A549 (cell line): Measurements from ENCODE around the gene LYRM2. TPM values are rescaled to one million over a fixed set of nuclear protein-coding genes. Genes with fewer than 3 reads are reported as not detected.

Source experiments
- ATAC-seq, 2 experiments: fragments of 200-7000 bp in 1 of 2; fragments of >200 bp in 1 of 2; cut with Nextera tagmentation in 1 of 2; cut with Tn5 transposase in 1 of 2; 3 replicates each; pipeline versions ENCODE4 v1.8.0 to v1.9.1; 2018 to 2020; ENCODE audit warnings: mild to moderate bottlenecking in 1 of 2, moderate library complexity in 1 of 2
- CTCF ChIA-PET: fragments of 300-600 bp; sonication (Branson Sonifier 250); formaldehyde crosslinking; extraction: SDS; loops from one replicate; lab custom pipeline; 2021; ENCODE audit warnings: antibody characterized with exemption, inconsistent platforms; lab: Yijun Ruan, JAX
- POLR2A ChIA-PET: fragments of 350-600 bp; formaldehyde crosslinking; extraction: SDS; loops from one replicate; lab custom pipeline; 2021; ENCODE audit warnings: antibody characterized with exemption, inconsistent platforms; lab: Yijun Ruan, JAX
- DNase-seq, 2 experiments: peaks; one replicate each; pipeline versions ENCODE4 v3.0.0 to v3.0.0-alpha.2; 2011 to 2016; ENCODE audit warnings: low read depth in 1 of 2, low spot score in 1 of 2
- FAIRE-seq: peaks from 2 replicates; lab custom pipeline; 2011; peaks lifted over from hg19 to GRCh38; lab: Jason Lieb, UNC
- H3K27ac ChIP-seq, 2 experiments: fragments of >200 bp; sonication (Bioruptor Twin); formaldehyde crosslinking; 3 replicates each; pipeline ENCODE4 v1.5.1; 2016 to 2017
- H3K4me1 ChIP-seq: fragments of >200 bp; sonication (Bioruptor Twin); formaldehyde crosslinking; 3 replicates; pipeline ENCODE4 v1.6.1; 2016
- H3K4me2 ChIP-seq: fragments of >200 bp; sonication (Bioruptor Twin); formaldehyde crosslinking; 3 replicates; pipeline ENCODE4 v1.6.1; 2016
- H3K4me3 ChIP-seq: fragments of >200 bp; sonication (Bioruptor Twin); formaldehyde crosslinking; 3 replicates; pipeline ENCODE4 v1.5.1; 2016
- H3K9me3 ChIP-seq: fragments of >200 bp; sonication (Bioruptor Twin); formaldehyde crosslinking; 3 replicates; pipeline ENCODE4 v1.6.1; 2016
- ATOH8 ChIP-seq: fragments of 250-450 bp; sonication (Bioruptor Pico); IDR thresholded peaks from 2 replicates; pipeline ENCODE4 v1.5.0; 2020; ENCODE audit warnings: low read depth, mild to moderate bottlenecking, moderate library complexity
- EHF ChIP-seq: fragments of 250-450 bp; sonication (Bioruptor Pico); IDR thresholded peaks from 2 replicates; pipeline ENCODE4 v1.5.0; 2020; ENCODE audit warnings: mild to moderate bottlenecking
- FOSL2 ChIP-seq, 2 experiments: fragments of 450-650 bp in 1 of 2; fragments of >200 bp in 1 of 2; sonication (Bioruptor Twin) in 1 of 2; formaldehyde crosslinking; IDR thresholded peaks; 2 replicates each; pipeline versions ENCODE4 v1.5.0 to v1.6.1; 2016 to 2020; ENCODE audit warnings: mild to moderate bottlenecking in 1 of 2, moderate library complexity in 1 of 2
- FOXS1 ChIP-seq: fragments of 250-450 bp; sonication (Bioruptor Pico); IDR thresholded peaks from 2 replicates; pipeline ENCODE4 v1.5.0; 2020; ENCODE audit warnings: mild to moderate bottlenecking, moderate library complexity
- GATA3 ChIP-seq: IDR thresholded peaks from 2 replicates; pipeline ENCODE4 v1.6.1; 2012; ENCODE audit warnings: borderline replicate concordance
- HDAC2 ChIP-seq: fragments of 200-600 bp; sonication (generic); IDR thresholded peaks from 2 replicates; pipeline ENCODE4 v1.6.1; 2016
- JUN ChIP-seq, 2 experiments: fragments of >200 bp; sonication (Bioruptor Twin); formaldehyde crosslinking; IDR thresholded peaks; 2 replicates in 1 of 2; 3 replicates in 1 of 2; pipeline ENCODE4 v1.6.1; 2016 to 2017
- JUNB ChIP-seq: fragments of >200 bp; sonication (Bioruptor Twin); formaldehyde crosslinking; IDR thresholded peaks from 2 replicates; pipeline ENCODE4 v1.6.1; 2016
- MAZ ChIP-seq: fragments of 150-350 bp; IDR thresholded peaks from 2 replicates; pipeline ENCODE4 v1.6.1; 2014; ENCODE audit warnings: antibody characterized with exemption, low read depth, low read length, borderline replicate concordance
- NFE2L2 ChIP-seq: fragments of 150-350 bp; conservative IDR thresholded peaks from 2 replicates; pipeline ENCODE4 v1.6.1; 2014; ENCODE audit warnings: low read length
- PBX3 ChIP-seq: IDR thresholded peaks from 2 replicates; pipeline ENCODE4 v1.6.1; 2012
- PHF8 ChIP-seq: fragments of 200-600 bp; sonication (generic); IDR thresholded peaks from 2 replicates; pipeline ENCODE4 v1.6.1; 2016; ENCODE audit warnings: low read depth, mild to moderate bottlenecking, antibody characterized with exemption, moderate library complexity, borderline replicate concordance
- RAD21 ChIP-seq, 2 experiments: fragments of >200 bp in 1 of 2; sonication (Bioruptor Twin) in 1 of 2; formaldehyde crosslinking in 1 of 2; IDR thresholded peaks in 1 of 2; conservative IDR thresholded peaks in 1 of 2; 2 replicates in 1 of 2; 3 replicates in 1 of 2; pipeline ENCODE4 v1.6.1; 2012 to 2018; ENCODE audit warnings: inconsistent platforms in 1 of 2
- RARB ChIP-seq: fragments of 250-450 bp; sonication (Bioruptor Pico); IDR thresholded peaks from 2 replicates; pipeline ENCODE4 v1.8.0; 2021; ENCODE audit warnings: mild to moderate bottlenecking, moderate library complexity
- RCOR1 ChIP-seq: fragments of 150-350 bp; IDR thresholded peaks from 2 replicates; pipeline ENCODE4 v1.6.1; 2014; ENCODE audit warnings: antibody characterized with exemption, low read length, low read depth
- REST ChIP-seq: fragments of 200-600 bp; sonication (generic); IDR thresholded peaks from 2 replicates; pipeline ENCODE4 v1.6.1; 2016; ENCODE audit warnings: antibody characterized with exemption, mild to moderate bottlenecking, moderate library complexity
- RFX5 ChIP-seq: fragments of 450-650 bp; IDR thresholded peaks from 2 replicates; pipeline ENCODE4 v1.7.1; 2014; ENCODE audit warnings: antibody characterized with exemption, mild to moderate bottlenecking, moderate library complexity
- SREBF2 ChIP-seq: fragments of 450-650 bp; IDR thresholded peaks from 2 replicates; pipeline ENCODE4 v1.6.1; 2014; ENCODE audit warnings: mild to moderate bottlenecking, moderate library complexity
- WGBS: methylation state at CpG from one replicate; pipeline ENCODE4 v1.1.6; 2017; ENCODE audit errors: missing lambda C conversion rate; 5-methylcytosine and 5-hydroxymethylcytosine counted together
- polyA plus RNA-seq, 4 experiments: library from polyadenylated mRNA; depleted of rRNA in 3 of 4; stranded (reverse); fragments of >200 nt; fragmentation: RNase III in 1 of 4; extraction: RNeasy Plus Mini Kit Qiagen cat#74134 plus additional on column Dnase treatment in 1 of 4; gene quantifications; 2 replicates in 3 of 4; 3 replicates in 1 of 4; pipeline ENCODE4 v1.2.3, GENCODE V29; 2011 to 2017
- TF ChIP-seq, protein P1 (sequence below): fragments of >200 bp; sonication (Bioruptor Twin); formaldehyde crosslinking; IDR thresholded peaks from 3 replicates; pipeline ENCODE4 v1.6.1; 2016

LYRM2 gene
- polyA plus RNA-seq, 2 of the 4 experiments (the other 2 are of a cell fraction) = 33.2 to 56.0 TPM

DNA sequence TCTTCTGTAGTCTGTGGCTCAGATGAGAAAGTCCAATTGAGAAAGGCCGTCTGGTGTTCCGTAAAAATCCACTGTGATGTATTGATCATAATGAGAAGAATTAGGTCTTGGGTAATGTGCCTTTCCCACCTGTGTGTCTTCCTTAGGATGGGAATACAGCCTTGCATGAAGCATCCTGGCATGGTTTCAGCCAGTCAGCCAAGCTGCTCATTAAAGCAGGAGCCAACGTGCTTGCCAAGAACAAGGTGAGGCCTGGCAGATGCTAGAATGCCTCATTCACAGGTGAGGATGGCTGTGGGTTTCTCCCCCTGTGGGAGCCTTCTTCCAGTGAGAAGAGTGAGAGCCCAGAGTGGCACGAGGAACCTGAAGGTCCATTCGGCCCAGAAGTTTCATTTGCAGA is 32.7 kb downstream of the LYRM2 start:
- Histone ChIP-seq H3K9me3 (no peaks in the 10 kb centered on the region), H3K4me2 (no peak overlapping the region), H3K4me1 (no peaks in the 10 kb centered on the region), H3K27ac (no peak overlapping the region), H3K4me3 (no peak overlapping the region)
- DNase-seq (no peak), ATAC-seq (no peak), FAIRE-seq (no peak)
- WGBS = 55% methylated on average over 4 of the region's 5 CpGs
- ChIA-PET POLR2A (no interaction called here), CTCF (interaction anchor here (0.6 kb wide), 1 partner anchor 234 kb away, joined by 3 read pairs; no protein-coding TSS in a partner anchor)
- TF ChIP-seq FOSL2 (IDR thresholded peaks at IDR 0.05) (no peak), FOSL2 (CRISPR knock-in tag; IDR thresholded peaks at IDR 0.05) (no peak), GATA3 (no peak), MAZ (no peak), EHF (CRISPR knock-in tag) (no peak), JUNB (no peak), NFE2L2 (no peak), JUN (IDR thresholded peaks at IDR 0.05) (no peak), PHF8 (no peak), RCOR1 (no peak), SREBF2 (no peak), RARB (CRISPR knock-in tag) (no peak), ATOH8 (CRISPR knock-in tag) (no peak), FOXS1 (CRISPR knock-in tag) (no peak), REST (no peak), RAD21 (conservative IDR thresholded peaks at IDR 0.05 in 1 of 2, IDR thresholded peaks at IDR 0.05 in 1 of 2) (no peak)
- TF ChIP-seq, protein P1, sequence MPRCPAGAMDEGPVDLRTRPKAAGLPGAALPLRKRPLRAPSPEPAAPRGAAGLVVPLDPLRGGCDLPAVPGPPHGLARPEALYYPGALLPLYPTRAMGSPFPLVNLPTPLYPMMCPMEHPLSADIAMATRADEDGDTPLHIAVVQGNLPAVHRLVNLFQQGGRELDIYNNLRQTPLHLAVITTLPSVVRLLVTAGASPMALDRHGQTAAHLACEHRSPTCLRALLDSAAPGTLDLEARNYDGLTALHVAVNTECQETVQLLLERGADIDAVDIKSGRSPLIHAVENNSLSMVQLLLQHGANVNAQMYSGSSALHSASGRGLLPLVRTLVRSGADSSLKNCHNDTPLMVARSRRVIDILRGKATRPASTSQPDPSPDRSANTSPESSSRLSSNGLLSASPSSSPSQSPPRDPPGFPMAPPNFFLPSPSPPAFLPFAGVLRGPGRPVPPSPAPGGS = no peak

GRCh38 chr6:89604653-89605052 is 33.9 kb downstream of the LYRM2 start:
- no peak for FAIRE-seq
- H3K4me3 ChIP-seq = no peak overlapping the region
- ChIA-PET POLR2A (no interaction called here), CTCF (interaction anchor here (0.6 to 1.1 kb wide), 3 partner anchors 12 to 436 kb away, joined by 3 read pairs; no protein-coding TSS in a partner anchor)
- H3K27ac ChIP-seq = no peak overlapping the region
- 74% methylated on average over 4 of the region's 5 CpGs for WGBS
- TF ChIP-seq PHF8 = no peak
- no peak for TF ChIP-seq PBX3
- TF ChIP-seq ATOH8 (CRISPR knock-in tag) = no peak
- TF ChIP-seq HDAC2 = no peak
- no peak for TF ChIP-seq RFX5
- no peak for DNase-seq
- no peak overlapping the region for H3K4me2 ChIP-seq
- no peaks in the 10 kb centered on the region for H3K4me1 ChIP-seq
- no peaks in the 10 kb centered on the region for H3K9me3 ChIP-seq
- no peak for ATAC-seq
